Effector memory CD8-positive, alpha-beta T cell (primary cell): ENCODE data around the gene TIGD2.

Experiments
- ATAC-seq: fragments of 150-1000 bp; cut with Tn5 transposase; replicated peaks from 2 replicates; pipeline ENCODE4 v1.10.0; 2021; ENCODE audit warnings: mild to moderate bottlenecking, moderate library complexity
- DNase-seq, 3 experiments: peaks; one replicate each; pipeline ENCODE4 v3.0.0; 2021
- H3K27ac Mint-ChIP-seq, 2 donors: one replicate each; pipeline ENCODE4 v1.8.0; 2022; ENCODE audit warnings: mild to moderate bottlenecking in 2 of 2, mixed read lengths in 2 of 2, moderate library complexity in 2 of 2
- H3K27me3 Mint-ChIP-seq, 2 donors: one replicate each; pipeline ENCODE4 v1.8.0; 2022; ENCODE audit warnings: mixed read lengths in 2 of 2
- H3K36me3 Mint-ChIP-seq: one replicate; pipeline ENCODE4 v1.8.0; 2022; ENCODE audit warnings: mild to moderate bottlenecking, moderate library complexity, mixed read lengths; ENCODE audit not compliant: insufficient read depth
- H3K4me1 Mint-ChIP-seq, 2 donors: one replicate each; pipeline ENCODE4 v1.8.0; 2022; ENCODE audit warnings: low read depth in 2 of 2, mixed read lengths in 2 of 2
- H3K4me3 Mint-ChIP-seq, 2 donors: one replicate each; pipeline ENCODE4 v1.8.0; 2022; ENCODE audit warnings: mild to moderate bottlenecking in 2 of 2, mixed read lengths in 2 of 2, moderate library complexity in 2 of 2
- H3K9me3 Mint-ChIP-seq, 2 donors: one replicate each; pipeline ENCODE4 v1.8.0; 2022; ENCODE audit warnings: mixed read lengths in 2 of 2

TIGD2 gene

GRCh38 chr4:89105726-89106125 lies 5.6 kb upstream of the TIGD2 start:
- Mint-ChIP-seq H3K36me3 (peaks cover 9% of the 10 kb centered on the region), H3K27ac (no peak overlapping the region), H3K4me3 (no peak overlapping the region), H3K4me1 (peaks cover 9 to 12% of the 10 kb centered on the region in 2 donors), H3K27me3 (peaks cover 38 to 55% of the 10 kb centered on the region in 2 donors), H3K9me3 (no peaks in the 10 kb centered on the region)
- ATAC-seq = no peak
- no peak for DNase-seq

- Mint-ChIP-seq H3K4me3 (no peak overlapping the region), H3K27ac (no peak overlapping the region), H3K9me3 (no peaks in the 10 kb centered on the region), H3K36me3 (peaks cover 14% of the 10 kb centered on the region), H3K4me1 (peaks cover 22 to 26% of the 10 kb centered on the region in 2 donors), H3K27me3 (peaks cover 27 to 53% of the 10 kb centered on the region in 2 donors)
- no peak for DNase-seq
- ATAC-seq = no peak
Measured at GRCh38 chr4:89108091-89108490, 3.2 kb upstream of the TIGD2 start.

- DNase-seq (no peak), ATAC-seq (no peak)
- Mint-ChIP-seq H3K4me3 (peak overlapping the region; percentile 85), H3K4me1 (peaks cover 23 to 29% of the 10 kb centered on the region in 2 donors), H3K36me3 (peaks cover 14% of the 10 kb centered on the region), H3K27me3 (peaks cover 12 to 36% of the 10 kb centered on the region in 2 donors), H3K9me3 (no peaks in the 10 kb centered on the region), H3K27ac (peak overlapping the region; percentile 91 to 92)
Measured at GRCh38 chr4:89109841-89110540, 1.3 kb upstream of the TIGD2 start.

- Mint-ChIP-seq H3K36me3 (peaks cover 14% of the 10 kb centered on the region), H3K4me3 (peak overlapping the region; percentile 85), H3K9me3 (no peaks in the 10 kb centered on the region), H3K27me3 (peaks cover 12 to 33% of the 10 kb centered on the region in 2 donors), H3K4me1 (peaks cover 23 to 29% of the 10 kb centered on the region in 2 donors), H3K27ac (peak overlapping the region; percentile 91 to 92)
- ATAC-seq (no peak), DNase-seq (no peak)
Measured at GRCh38 chr4:89110541-89110985, 770 bp upstream of the TIGD2 start.

GRCh38 chr4:89111833-89112563 lies 665 bp downstream of the TIGD2 start:
- ATAC-seq = no peak

GRCh38 chr4:89113415-89113814 lies 2.1 kb downstream of the TIGD2 start:
- ATAC-seq = no peak
- H3K4me3 Mint-ChIP-seq = no peak overlapping the region
- no peak for DNase-seq
- peaks cover 8 to 14% of the 10 kb centered on the region in 2 donors for H3K27me3 Mint-ChIP-seq
- H3K9me3 Mint-ChIP-seq = no peaks in the 10 kb centered on the region
- no peak overlapping the region for H3K27ac Mint-ChIP-seq
- peaks cover 23 to 29% of the 10 kb centered on the region in 2 donors for H3K4me1 Mint-ChIP-seq
- peaks cover 14% of the 10 kb centered on the region for H3K36me3 Mint-ChIP-seq

More at GRCh38 chr4:89111833-89112563, 665 bp downstream of the TIGD2 start:
- H3K9me3 Mint-ChIP-seq = no peaks in the 10 kb centered on the region
- H3K4me1 Mint-ChIP-seq = peaks cover 23 to 29% of the 10 kb centered on the region in 2 donors
- peak overlapping the region; percentile 85 for H3K4me3 Mint-ChIP-seq
- DNase-seq = no peak
- H3K27me3 Mint-ChIP-seq = peaks cover 12 to 24% of the 10 kb centered on the region in 2 donors
- peak overlapping the region; percentile 91 to 92 for H3K27ac Mint-ChIP-seq
- H3K36me3 Mint-ChIP-seq = peaks cover 14% of the 10 kb centered on the region

GRCh38 chr4:89114100-89114499 lies 2.8 kb downstream of the TIGD2 start:
- Mint-ChIP-seq H3K4me1 (peaks cover 23 to 29% of the 10 kb centered on the region in 2 donors), H3K27ac (no peak overlapping the region), H3K36me3 (peaks cover 14% of the 10 kb centered on the region), H3K27me3 (peaks cover 7 to 9% of the 10 kb centered on the region in 2 donors), H3K4me3 (no peak overlapping the region), H3K9me3 (no peaks in the 10 kb centered on the region)
- DNase-seq (no peak), ATAC-seq (no peak)

- Mint-ChIP-seq H3K4me1 (peaks cover 9 to 13% of the 10 kb centered on the region in 2 donors), H3K9me3 (no peaks in the 10 kb centered on the region), H3K27ac (no peak overlapping the region), H3K27me3 (no peaks in the 10 kb centered on the region), H3K36me3 (no peaks in the 10 kb centered on the region), H3K4me3 (no peak overlapping the region)
- DNase-seq = no peak
- no peak for ATAC-seq
Measured at GRCh38 chr4:89117115-89117514, 5.8 kb downstream of the TIGD2 start.

- H3K9me3 Mint-ChIP-seq = no peaks in the 10 kb centered on the region
- ATAC-seq = no peak
- H3K27me3 Mint-ChIP-seq = no peaks in the 10 kb centered on the region
- no peaks in the 10 kb centered on the region for H3K4me1 Mint-ChIP-seq
- H3K27ac Mint-ChIP-seq = no peak overlapping the region
- no peak for DNase-seq
- no peaks in the 10 kb centered on the region for H3K36me3 Mint-ChIP-seq
- no peak overlapping the region for H3K4me3 Mint-ChIP-seq
Measured at GRCh38 chr4:89119166-89119565, 7.8 kb downstream of the TIGD2 start.

GRCh38 chr4:89119836-89120235 lies 8.5 kb downstream of the TIGD2 start:
- H3K36me3 Mint-ChIP-seq = no peaks in the 10 kb centered on the region
- ATAC-seq (no peak), DNase-seq (no peak)
- H3K4me1 Mint-ChIP-seq = no peaks in the 10 kb centered on the region
- H3K9me3 Mint-ChIP-seq = no peaks in the 10 kb centered on the region
- H3K27ac Mint-ChIP-seq = no peak overlapping the region
- H3K4me3 Mint-ChIP-seq = no peak overlapping the region
- H3K27me3 Mint-ChIP-seq = no peaks in the 10 kb centered on the region

- H3K27me3 Mint-ChIP-seq = no peaks in the 10 kb centered on the region
- H3K4me3 Mint-ChIP-seq = no peak overlapping the region
- DNase-seq = no peak
- H3K36me3 Mint-ChIP-seq = no peaks in the 10 kb centered on the region
- H3K4me1 Mint-ChIP-seq = no peaks in the 10 kb centered on the region
- no peak overlapping the region for H3K27ac Mint-ChIP-seq
- ATAC-seq = no peak
- H3K9me3 Mint-ChIP-seq = no peaks in the 10 kb centered on the region
Measured at GRCh38 chr4:89121387-89122068, 10.2 kb downstream of the TIGD2 start.

GRCh38 chr4:89123451-89123851 lies 12.1 kb downstream of the TIGD2 start:
- DNase-seq (no peak), ATAC-seq (no peak)
- no peak overlapping the region for H3K4me3 Mint-ChIP-seq
- H3K27me3 Mint-ChIP-seq = peaks cover 6 to 8% of the 10 kb centered on the region in 2 donors
- H3K36me3 Mint-ChIP-seq = no peaks in the 10 kb centered on the region
- no peaks in the 10 kb centered on the region for H3K9me3 Mint-ChIP-seq
- H3K27ac Mint-ChIP-seq = no peak overlapping the region
- no peaks in the 10 kb centered on the region for H3K4me1 Mint-ChIP-seq

GRCh38 chr4:89125901-89126782 lies 14.8 kb downstream of the TIGD2 start:
- ATAC-seq = no peak

More at GRCh38 chr4:89125901-89126782, 14.8 kb downstream of the TIGD2 start:
- Mint-ChIP-seq H3K27ac (no peak overlapping the region), H3K9me3 (no peaks in the 10 kb centered on the region), H3K27me3 (peaks cover 9 to 20% of the 10 kb centered on the region in 2 donors), H3K36me3 (no peaks in the 10 kb centered on the region), H3K4me1 (no peaks in the 10 kb centered on the region), H3K4me3 (no peak overlapping the region)
- no peak for DNase-seq
